HEK293 (cell line): Measurements from ENCODE around the gene P3H4.
"Not testable (repeated sequence)": the region's sequence is repeated elsewhere in the genome, so short reads cannot be mapped to it uniquely, and the experiment has no call there.

Source experiments
- CTCF ChIA-PET: fragments of 350-600 bp; formaldehyde crosslinking; extraction: SDS; loops from one replicate; lab custom pipeline; 2021; ENCODE audit warnings: antibody characterized with exemption; lab: Yijun Ruan, JAX
- POLR2A ChIA-PET: fragments of 300-600 bp; formaldehyde crosslinking; extraction: SDS; loops from one replicate; lab custom pipeline; 2020; ENCODE audit warnings: antibody characterized with exemption, inconsistent platforms; lab: Yijun Ruan, JAX
- H3K27ac ChIP-seq: fragments of 200-500 bp; sonication (Bioruptor generic); 2 replicates; pipeline ENCODE4 v1.5.1; 2014; ENCODE audit warnings: low read depth, low read length, control low read depth, inconsistent platforms; ENCODE audit errors: extremely low read depth
- H3K36me3 ChIP-seq, 2 experiments: fragments of 200-500 bp in 1 of 2; sonication (Bioruptor generic) in 1 of 2; 1 replicate in 1 of 2; 2 replicates in 1 of 2; pipeline ENCODE4 v1.5.1; 2014 to 2017; ENCODE audit warnings: inconsistent platforms in 2 of 2, low read length in 2 of 2; ENCODE audit not compliant: control insufficient read depth in 2 of 2, insufficient read depth in 1 of 2
- H3K4me1 ChIP-seq: fragments of 200-500 bp; sonication (Bioruptor generic); 2 replicates; pipeline ENCODE4 v1.5.1; 2014; ENCODE audit warnings: mild to moderate bottlenecking, low read length, inconsistent platforms; ENCODE audit not compliant: control insufficient read depth, insufficient read depth
- H3K4me3 ChIP-seq: 2 replicates; pipeline ENCODE4 v1.5.1; 2011; ENCODE audit warnings: low read depth, mild to moderate bottlenecking, control low read depth, low read length, moderate library complexity
- H3K9me3 ChIP-seq: fragments of 200-500 bp; sonication (Bioruptor generic); 2 replicates; pipeline ENCODE4 v1.5.1; 2014; ENCODE audit warnings: low read depth, low read length, inconsistent platforms; ENCODE audit not compliant: control insufficient read depth, insufficient read depth
- ATF2 ChIP-seq: fragments of 450-650 bp; formaldehyde crosslinking; IDR thresholded peaks from 2 replicates; pipeline ENCODE4 v1.5.1; 2016; ENCODE audit warnings: missing biosample characterization, missing genetic modification characterization, low read depth
- CTCF ChIP-seq: fragments of 450-650 bp; formaldehyde crosslinking; IDR thresholded peaks from 2 replicates; pipeline ENCODE4 v1.5.1; 2016; ENCODE audit warnings: missing biosample characterization, missing genetic modification characterization
- HOXA7 ChIP-seq: sonication (generic); formaldehyde crosslinking; IDR thresholded peaks from 2 replicates; pipeline ENCODE4 v1.8.1; 2022; ENCODE audit warnings: missing genetic modification reagents, borderline replicate concordance
- INSM2 ChIP-seq: fragments of 450-650 bp; formaldehyde crosslinking; IDR thresholded peaks from 2 replicates; pipeline ENCODE4 v1.5.1; 2016; ENCODE audit warnings: missing biosample characterization, missing genetic modification characterization
- SP7 ChIP-seq: fragments of 450-650 bp; formaldehyde crosslinking; IDR thresholded peaks from 2 replicates; pipeline ENCODE4 v1.5.1; 2016; ENCODE audit warnings: missing biosample characterization, missing genetic modification characterization
- TCF7L2 ChIP-seq: IDR thresholded peaks from 2 replicates; pipeline ENCODE4 v1.6.1; 2011; ENCODE audit warnings: low read depth, mild to moderate bottlenecking, inconsistent platforms, low read length, moderate library complexity, borderline replicate concordance
- ZBTB6 ChIP-seq: fragments of 450-650 bp; formaldehyde crosslinking; IDR thresholded peaks from 2 replicates; pipeline ENCODE4 v1.5.1; 2017; ENCODE audit warnings: missing biosample characterization, missing genetic modification characterization
- ZIC2 ChIP-seq: fragments of 450-650 bp; formaldehyde crosslinking; IDR thresholded peaks from 2 replicates; pipeline ENCODE4 v1.5.1; 2016; ENCODE audit warnings: missing biosample characterization, missing genetic modification characterization
- ZNF148 ChIP-seq: fragments of 450-650 bp; formaldehyde crosslinking; IDR thresholded peaks from 2 replicates; pipeline ENCODE4 v1.5.0; 2017; ENCODE audit warnings: missing biosample characterization, missing genetic modification characterization, borderline replicate concordance
- ZNF16 ChIP-seq: fragments of 450-650 bp; formaldehyde crosslinking; IDR thresholded peaks from 2 replicates; pipeline ENCODE4 v1.5.1; 2016; ENCODE audit warnings: low read depth, missing biosample characterization, missing genetic modification characterization
- ZNF175 ChIP-seq: fragments of 450-650 bp; formaldehyde crosslinking; IDR thresholded peaks from 2 replicates; pipeline ENCODE4 v1.5.1; 2016; ENCODE audit warnings: missing biosample characterization, missing genetic modification characterization
- ZNF2 ChIP-seq: fragments of 450-650 bp; formaldehyde crosslinking; IDR thresholded peaks from 2 replicates; pipeline ENCODE4 v1.5.1; 2016; ENCODE audit warnings: missing biosample characterization, missing genetic modification characterization
- ZNF302 ChIP-seq: fragments of 450-650 bp; formaldehyde crosslinking; IDR thresholded peaks from 2 replicates; pipeline ENCODE4 v1.5.1; 2016; ENCODE audit warnings: missing biosample characterization, missing genetic modification characterization, low read depth
- ZNF324 ChIP-seq: fragments of 450-650 bp; formaldehyde crosslinking; IDR thresholded peaks from 2 replicates; pipeline ENCODE4 v1.5.1; 2016; ENCODE audit warnings: missing biosample characterization, missing genetic modification characterization
- ZNF501 ChIP-seq: fragments of 450-650 bp; formaldehyde crosslinking; IDR thresholded peaks from 2 replicates; pipeline ENCODE4 v1.5.1; 2016; ENCODE audit warnings: missing biosample characterization, missing genetic modification characterization
- ZNF600 ChIP-seq: fragments of 450-650 bp; formaldehyde crosslinking; IDR thresholded peaks from 2 replicates; pipeline ENCODE4 v1.5.1; 2016; ENCODE audit warnings: missing biosample characterization, missing genetic modification characterization
- ZNF692 ChIP-seq: fragments of 450-650 bp; formaldehyde crosslinking; IDR thresholded peaks from 2 replicates; pipeline ENCODE4 v1.5.1; 2016; ENCODE audit warnings: missing biosample characterization, missing genetic modification characterization
- ZNF704 ChIP-seq: fragments of 450-650 bp; formaldehyde crosslinking; IDR thresholded peaks from 2 replicates; pipeline ENCODE4 v1.5.1; 2016; ENCODE audit warnings: missing biosample characterization, missing genetic modification characterization
- ZNF707 ChIP-seq: fragments of 450-650 bp; formaldehyde crosslinking; IDR thresholded peaks from 2 replicates; pipeline ENCODE4 v1.5.1; 2016; ENCODE audit warnings: missing biosample characterization, missing genetic modification characterization
- ZNF830 ChIP-seq: fragments of 450-650 bp; IDR thresholded peaks from 2 replicates; pipeline ENCODE4 v1.5.0; 2018; ENCODE audit warnings: missing biosample characterization, missing genetic modification characterization, low read depth, mild to moderate bottlenecking, moderate library complexity
- ZNF843 ChIP-seq: fragments of 450-650 bp; formaldehyde crosslinking; IDR thresholded peaks from 2 replicates; pipeline ENCODE4 v1.5.1; 2016; ENCODE audit warnings: missing biosample characterization, missing genetic modification characterization

P3H4 gene

GRCh38 chr17:41848788-41849187, 37.0 kb upstream of the P3H4 start (continued):
- peak; percentile 42; the same call in 1 of the 2 replicates for TF ChIP-seq ZNF600 (tag by site-specific recombination)
- no peak for TF ChIP-seq ZNF830 (tag by site-specific recombination)
- TF ChIP-seq ZNF692 (tag by site-specific recombination) = no peak
- 0 out of 2 replicates have a peak, but pooled peaks have one; percentile 23 for TF ChIP-seq INSM2 (tag by site-specific recombination)
- no peak for TF ChIP-seq ZNF707 (tag by site-specific recombination)
- TF ChIP-seq ZBTB6 (tag by site-specific recombination) = no peak
- TF ChIP-seq ZNF2 (tag by site-specific recombination) = no peak
- no peak for TF ChIP-seq ZNF324 (tag by site-specific recombination)
- TF ChIP-seq ZNF843 (tag by site-specific recombination) = 0 out of 2 replicates have a peak, but pooled peaks have one; percentile 34
- TF ChIP-seq ZNF704 (tag by site-specific recombination) = no peak
- peak; percentile 48; the same call in 1 of the 2 replicates for TF ChIP-seq SP7

GRCh38 chr17:41844971-41845370, 33.2 kb upstream of the P3H4 start:
- no peak overlapping the region for H3K27ac ChIP-seq
- H3K4me3 ChIP-seq = no peak overlapping the region
- TF ChIP-seq ZNF148 (tag by site-specific recombination) (no peak), ZNF302 (tag by site-specific recombination) (no peak), ZIC2 (tag by site-specific recombination) (no peak), ZNF16 (tag by site-specific recombination) (no peak), HOXA7 (CRISPR knock-in tag) (no peak), ZNF501 (tag by site-specific recombination) (no peak), ATF2 (tag by site-specific recombination) (no peak), TCF7L2 (no peak), ZNF175 (tag by site-specific recombination) (no peak), CTCF (tag by site-specific recombination) (no peak)
- CTCF ChIA-PET = no interaction called here
- no peaks in the 10 kb centered on the region; a peak in 1 of 3 replicates for H3K36me3 ChIP-seq
- peaks cover 19% of the 10 kb centered on the region for H3K4me1 ChIP-seq
- H3K9me3 ChIP-seq = no peaks in the 10 kb centered on the region
- POLR2A ChIA-PET = no interaction called here

GRCh38 chr17:41840781-41841180, 29.0 kb upstream of the P3H4 start:
- ChIA-PET CTCF (interaction anchor here (0.6 to 1.5 kb wide), 2 partner anchors 9 to 123 kb away, joined by 3 read pairs; no protein-coding TSS in a partner anchor), POLR2A (interaction anchor here (0.6 kb wide), 1 partner anchor 23 kb away, joined by 3 read pairs; no protein-coding TSS in a partner anchor)
- H3K4me1 ChIP-seq, H3K27ac ChIP-seq, H3K9me3 ChIP-seq, H3K36me3 ChIP-seq, H3K4me3 ChIP-seq: not testable (repeated sequence)
